ENCODE data around the gene RSRP1. TPM values are rescaled to one million over a fixed set of nuclear protein-coding genes. Genes with fewer than 3 reads are reported as not detected.

The RSRP1 gene
- total and polyA plus RNA-seq, 2 of the 8 experiments (the other 6 are each of a cell fraction or from before 2014, with no cell fraction given): 32.9 to 59.4 TPM

DNA sequence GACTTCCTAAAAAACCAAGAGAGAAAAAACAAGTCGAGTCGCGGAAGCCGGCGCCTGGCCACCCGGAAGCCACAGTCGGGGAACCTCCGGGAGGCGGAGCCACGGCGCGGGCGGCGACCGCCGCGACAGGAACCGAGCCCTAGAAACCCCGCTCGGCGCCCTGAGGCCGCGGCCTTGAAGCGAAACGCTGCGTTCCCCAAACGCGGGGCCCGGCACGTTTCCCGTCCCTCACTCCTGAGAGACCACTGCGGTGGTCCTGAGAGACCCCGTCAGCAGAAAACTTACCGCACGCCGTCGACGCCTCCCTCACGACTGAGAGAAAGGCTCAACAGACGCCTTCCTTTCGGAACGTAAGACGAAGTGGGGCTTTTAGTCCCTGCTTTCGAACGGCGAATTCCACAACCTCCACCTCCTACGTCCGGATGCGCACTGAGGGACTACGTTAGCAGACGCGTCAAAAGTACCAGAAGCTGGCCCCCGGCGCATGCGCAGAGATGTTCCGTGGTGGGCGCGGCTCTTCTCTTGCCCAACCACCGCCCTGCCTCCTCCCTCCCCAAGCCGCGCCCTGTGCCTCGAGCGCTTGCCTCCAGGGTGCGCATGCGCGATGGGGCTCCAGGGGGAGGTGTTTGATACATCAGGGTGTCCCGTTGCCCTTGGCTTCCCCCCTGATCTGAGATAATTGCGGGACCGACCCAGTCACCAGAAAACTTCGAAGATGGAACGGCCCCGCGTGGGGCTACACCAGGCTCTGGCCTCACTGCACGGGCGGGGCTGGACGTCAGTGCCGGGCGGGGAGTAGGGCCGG lies at the start of gene RSRP1 (continued):
- TF ChIP-seq RNF2 (IDR thresholded peaks at IDR 0.05; ENCODE audit: borderline replicate concordance, low read depth, low read length, missing control alignments, poor library complexity, severe bottlenecking) (no peak), SIN3A (conservative IDR thresholded peaks at IDR 0.05 in 1 of 2, IDR thresholded peaks at IDR 0.05 in 1 of 2; ENCODE audit: low read depth in 1 of 2, low read length in 2 of 2) (peak; percentile 53 to 88; a peak in 3 of 4 replicates), SIX5 (IDR thresholded peaks at IDR 0.05; ENCODE audit: low read depth, low read length) (no peak), TCF12 (IDR thresholded peaks at IDR 0.05; ENCODE audit: low read depth, low read length) (no peak), SP4 (IDR thresholded peaks at IDR 0.05; ENCODE audit: low read length) (peak; percentile 85; the same call in 1 of the 2 replicates), TAF7 (optimal IDR thresholded peaks at IDR 0.05; ENCODE audit: borderline replicate concordance, low read depth, low read length) (peak; percentile 83), HDAC2 (IDR thresholded peaks at IDR 0.05; ENCODE audit: borderline replicate concordance in 1 of 2, low read depth in 2 of 2, low read length in 2 of 2) (peak; percentile 22 to 48; a peak in 2 of 4 replicates), EZH2 (IDR thresholded peaks at IDR 0.05; ENCODE audit: low read depth, low read length, severe bottlenecking) (no peak), CEBPB (IDR thresholded peaks at IDR 0.05; ENCODE audit: low read depth, low read length) (peak; percentile 96), TAF1 (IDR thresholded peaks at IDR 0.05; ENCODE audit: low read depth, low read length) (peak; percentile 96), SUZ12 (IDR thresholded peaks at IDR 0.05; ENCODE audit: low read length) (no peak), SIRT6 (IDR thresholded peaks at IDR 0.05; ENCODE audit: low read length) (no peak), RXRA (IDR thresholded peaks at IDR 0.05; ENCODE audit: insufficient read depth, low read depth, low read length) (no peak), FOSL1 (IDR thresholded peaks at IDR 0.05; ENCODE audit: insufficient read depth, low read depth, low read length) (no peak), SAP30 (IDR thresholded peaks at IDR 0.05; ENCODE audit: insufficient read depth, insufficient replicate concordance, low read length) (peak; percentile 53), GTF2F1 (IDR thresholded peaks at IDR 0.05; ENCODE audit: borderline replicate concordance, low read depth, low read length) (0 out of 2 replicates have a peak, but pooled peaks have one; percentile 24), NRF1 (IDR thresholded peaks at IDR 0.05; ENCODE audit: low read depth, low read length) (peak; percentile 99), GABPA (IDR thresholded peaks at IDR 0.05; ENCODE audit: borderline replicate concordance, insufficient read depth, low read length) (no peak)
- TF ChIP-seq, protein P1, sequence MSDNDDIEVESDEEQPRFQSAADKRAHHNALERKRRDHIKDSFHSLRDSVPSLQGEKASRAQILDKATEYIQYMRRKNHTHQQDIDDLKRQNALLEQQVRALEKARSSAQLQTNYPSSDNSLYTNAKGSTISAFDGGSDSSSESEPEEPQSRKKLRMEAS (IDR thresholded peaks at IDR 0.05): no peak
- TF ChIP-seq, protein P2, sequence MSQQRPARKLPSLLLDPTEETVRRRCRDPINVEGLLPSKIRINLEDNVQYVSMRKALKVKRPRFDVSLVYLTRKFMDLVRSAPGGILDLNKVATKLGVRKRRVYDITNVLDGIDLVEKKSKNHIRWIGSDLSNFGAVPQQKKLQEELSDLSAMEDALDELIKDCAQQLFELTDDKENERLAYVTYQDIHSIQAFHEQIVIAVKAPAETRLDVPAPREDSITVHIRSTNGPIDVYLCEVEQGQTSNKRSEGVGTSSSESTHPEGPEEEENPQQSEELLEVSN (IDR thresholded peaks at IDR 0.05): peak; percentile 15; the same call in 1 of the 2 replicates
